SK-N-SH treated with all-trans-retinoic acid at 6 μM for 48 hours (cell line): Measurements from ENCODE around the gene DLG3.

Experiments used
- ATAC-seq: fragments of 200-7000 bp; cut with Tn5 transposase; 3 replicates; pipeline ENCODE4 v1.9.1; 2020; ENCODE audit warnings: mild to moderate bottlenecking, moderate library complexity
- ARNTL ChIP-seq: fragments of 450-650 bp; formaldehyde crosslinking; IDR thresholded peaks from 2 replicates; pipeline ENCODE4 v1.5.0; 2020; ENCODE audit warnings: low read depth, mild to moderate bottlenecking, moderate library complexity, borderline replicate concordance
- BACH2 ChIP-seq: fragments of 250-450 bp; sonication (Bioruptor Pico); IDR thresholded peaks from 2 replicates; pipeline ENCODE4 v1.9.0; 2021; ENCODE audit warnings: mild to moderate bottlenecking, borderline replicate concordance
- CSDC2 ChIP-seq: fragments of 250-450 bp; sonication (Bioruptor Pico); IDR thresholded peaks from 2 replicates; pipeline ENCODE4 v1.5.0; 2020; ENCODE audit warnings: mild to moderate bottlenecking, moderate library complexity
- CSRNP3 ChIP-seq: fragments of 250-450 bp; sonication (Bioruptor Pico); IDR thresholded peaks from 2 replicates; pipeline ENCODE4 v1.5.1; 2021; ENCODE audit warnings: mild to moderate bottlenecking, moderate library complexity
- ESRRG ChIP-seq: fragments of 250-450 bp; sonication (Bioruptor Pico); IDR thresholded peaks from 2 replicates; pipeline ENCODE4 v1.6.1; 2021; ENCODE audit warnings: mild to moderate bottlenecking
- GLIS3 ChIP-seq: fragments of 250-450 bp; sonication (Bioruptor Pico); IDR thresholded peaks from 2 replicates; pipeline ENCODE4 v1.5.0; 2020; ENCODE audit warnings: mild to moderate bottlenecking, moderate library complexity
- ISL1 ChIP-seq: fragments of 250-450 bp; sonication (Bioruptor Pico); IDR thresholded peaks from 2 replicates; pipeline ENCODE4 v2.1.2; 2022; ENCODE audit warnings: mild to moderate bottlenecking, moderate library complexity
- OSR1 ChIP-seq: fragments of 250-450 bp; sonication (Bioruptor Pico); IDR thresholded peaks from 2 replicates; pipeline ENCODE4 v1.8.0; 2022; ENCODE audit warnings: moderate library complexity, mild to moderate bottlenecking, inconsistent platforms
- POU6F1 ChIP-seq: fragments of 250-450 bp; sonication (Bioruptor Pico); IDR thresholded peaks from 2 replicates; pipeline ENCODE4 v1.8.0; 2021; ENCODE audit warnings: low read depth, mild to moderate bottlenecking, moderate library complexity, borderline replicate concordance
- PPARA ChIP-seq: fragments of 250-450 bp; sonication (Bioruptor Pico); IDR thresholded peaks from 2 replicates; pipeline ENCODE4 v1.5.0; 2020; ENCODE audit warnings: mild to moderate bottlenecking, borderline replicate concordance
- SNAI2 ChIP-seq: fragments of 250-450 bp; sonication (Bioruptor Pico); IDR thresholded peaks from 2 replicates; pipeline ENCODE4 v1.5.0; 2020; ENCODE audit warnings: mild to moderate bottlenecking, moderate library complexity
- TCF4 ChIP-seq: fragments of 250-450 bp; sonication (Bioruptor Pico); IDR thresholded peaks from 2 replicates; pipeline ENCODE4 v1.8.0; 2021; ENCODE audit warnings: mild to moderate bottlenecking, moderate library complexity, borderline replicate concordance
- TOX ChIP-seq: fragments of 250-450 bp; sonication (Bioruptor Pico); IDR thresholded peaks from 2 replicates; pipeline ENCODE4 v1.8.0; 2021; ENCODE audit warnings: mild to moderate bottlenecking, moderate library complexity, borderline replicate concordance
- ZC3H10 ChIP-seq: fragments of 250-450 bp; sonication (Bioruptor Pico); IDR thresholded peaks from 2 replicates; pipeline ENCODE4 v1.5.1; 2021; ENCODE audit warnings: mild to moderate bottlenecking, moderate library complexity
- ZFP3 ChIP-seq: fragments of 250-450 bp; sonication (Bioruptor Pico); IDR thresholded peaks from 2 replicates; pipeline ENCODE4 v1.5.0; 2020; ENCODE audit warnings: mild to moderate bottlenecking, moderate library complexity
- ZFP30 ChIP-seq: fragments of 450-650 bp; formaldehyde crosslinking; IDR thresholded peaks from 2 replicates; pipeline ENCODE4 v1.5.0; 2022; ENCODE audit warnings: mild to moderate bottlenecking, moderate library complexity
- ZNF565 ChIP-seq: fragments of 450-650 bp; formaldehyde crosslinking; conservative IDR thresholded peaks from 2 replicates; pipeline ENCODE4 v1.5.0; 2020; ENCODE audit warnings: low read depth, mild to moderate bottlenecking, moderate library complexity
- ZNF70 ChIP-seq: fragments of 450-650 bp; formaldehyde crosslinking; IDR thresholded peaks from 2 replicates; pipeline ENCODE4 v1.5.0; 2020; ENCODE audit warnings: mild to moderate bottlenecking, moderate library complexity
- ZNF8 ChIP-seq: fragments of 450-650 bp; formaldehyde crosslinking; IDR thresholded peaks from 2 replicates; pipeline ENCODE4 v1.5.0; 2020; ENCODE audit warnings: mild to moderate bottlenecking, moderate library complexity
- TF ChIP-seq, protein P1 (sequence below): fragments of 250-450 bp; sonication (Bioruptor Pico); IDR thresholded peaks from 2 replicates; pipeline ENCODE4 v1.5.1; 2020; ENCODE audit warnings: low read depth, mild to moderate bottlenecking, moderate library complexity
- TF ChIP-seq, protein P2 (sequence below): fragments of 250-450 bp; sonication (Bioruptor Pico); IDR thresholded peaks from 2 replicates; pipeline ENCODE4 v1.5.0; 2020; ENCODE audit warnings: mild to moderate bottlenecking, moderate library complexity

DLG3 gene

GRCh38 chrX:70437011-70437410 lies 7.6 kb upstream of the DLG3 start:
- ATAC-seq, result no peak

GRCh38 chrX:70437921-70438665 lies 6.5 kb upstream of the DLG3 start:
- no peak for ATAC-seq
- no peak for TF ChIP-seq ZFP3 (CRISPR knock-in tag)
- no peak for TF ChIP-seq ARNTL (CRISPR knock-in tag)
- no peak for TF ChIP-seq TOX
- no peak for TF ChIP-seq POU6F1 (CRISPR knock-in tag)
- TF ChIP-seq BACH2 (CRISPR knock-in tag), result no peak
- no peak for TF ChIP-seq OSR1

More at GRCh38 chrX:70437011-70437410, 7.6 kb upstream of the DLG3 start:
- TF ChIP-seq, protein P1, sequence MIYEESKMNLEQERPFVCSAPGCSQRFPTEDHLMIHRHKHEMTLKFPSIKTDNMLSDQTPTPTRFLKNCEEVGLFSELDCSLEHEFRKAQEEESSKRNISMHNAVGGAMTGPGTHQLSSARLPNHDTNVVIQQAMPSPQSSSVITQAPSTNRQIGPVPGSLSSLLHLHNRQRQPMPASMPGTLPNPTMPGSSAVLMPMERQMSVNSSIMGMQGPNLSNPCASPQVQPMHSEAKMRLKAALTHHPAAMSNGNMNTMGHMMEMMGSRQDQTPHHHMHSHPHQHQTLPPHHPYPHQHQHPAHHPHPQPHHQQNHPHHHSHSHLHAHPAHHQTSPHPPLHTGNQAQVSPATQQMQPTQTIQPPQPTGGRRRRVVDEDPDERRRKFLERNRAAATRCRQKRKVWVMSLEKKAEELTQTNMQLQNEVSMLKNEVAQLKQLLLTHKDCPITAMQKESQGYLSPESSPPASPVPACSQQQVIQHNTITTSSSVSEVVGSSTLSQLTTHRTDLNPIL, result no peak
- TF ChIP-seq ZFP3 (CRISPR knock-in tag), result no peak
- TF ChIP-seq ESRRG (CRISPR knock-in tag), result no peak
- no peak for TF ChIP-seq POU6F1 (CRISPR knock-in tag)
- TF ChIP-seq ZNF70, result no peak
- no peak for TF ChIP-seq ZFP30 (CRISPR knock-in tag)
- TF ChIP-seq OSR1, result no peak
- TF ChIP-seq SNAI2, result no peak
- TF ChIP-seq TCF4 (CRISPR knock-in tag), result no peak
- no peak for TF ChIP-seq ARNTL (CRISPR knock-in tag)
- TF ChIP-seq TOX, result no peak

- no peak for ATAC-seq
- no peak for TF ChIP-seq BACH2 (CRISPR knock-in tag)
- TF ChIP-seq, protein P2, sequence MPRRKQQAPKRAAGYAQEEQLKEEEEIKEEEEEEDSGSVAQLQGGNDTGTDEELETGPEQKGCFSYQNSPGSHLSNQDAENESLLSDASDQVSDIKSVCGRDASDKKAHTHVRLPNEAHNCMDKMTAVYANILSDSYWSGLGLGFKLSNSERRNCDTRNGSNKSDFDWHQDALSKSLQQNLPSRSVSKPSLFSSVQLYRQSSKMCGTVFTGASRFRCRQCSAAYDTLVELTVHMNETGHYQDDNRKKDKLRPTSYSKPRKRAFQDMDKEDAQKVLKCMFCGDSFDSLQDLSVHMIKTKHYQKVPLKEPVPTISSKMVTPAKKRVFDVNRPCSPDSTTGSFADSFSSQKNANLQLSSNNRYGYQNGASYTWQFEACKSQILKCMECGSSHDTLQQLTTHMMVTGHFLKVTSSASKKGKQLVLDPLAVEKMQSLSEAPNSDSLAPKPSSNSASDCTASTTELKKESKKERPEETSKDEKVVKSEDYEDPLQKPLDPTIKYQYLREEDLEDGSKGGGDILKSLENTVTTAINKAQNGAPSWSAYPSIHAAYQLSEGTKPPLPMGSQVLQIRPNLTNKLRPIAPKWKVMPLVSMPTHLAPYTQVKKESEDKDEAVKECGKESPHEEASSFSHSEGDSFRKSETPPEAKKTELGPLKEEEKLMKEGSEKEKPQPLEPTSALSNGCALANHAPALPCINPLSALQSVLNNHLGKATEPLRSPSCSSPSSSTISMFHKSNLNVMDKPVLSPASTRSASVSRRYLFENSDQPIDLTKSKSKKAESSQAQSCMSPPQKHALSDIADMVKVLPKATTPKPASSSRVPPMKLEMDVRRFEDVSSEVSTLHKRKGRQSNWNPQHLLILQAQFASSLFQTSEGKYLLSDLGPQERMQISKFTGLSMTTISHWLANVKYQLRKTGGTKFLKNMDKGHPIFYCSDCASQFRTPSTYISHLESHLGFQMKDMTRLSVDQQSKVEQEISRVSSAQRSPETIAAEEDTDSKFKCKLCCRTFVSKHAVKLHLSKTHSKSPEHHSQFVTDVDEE (CRISPR knock-in tag), result no peak
- TF ChIP-seq ZC3H10, result no peak
- TF ChIP-seq GLIS3 (CRISPR knock-in tag), result no peak
- no peak for TF ChIP-seq ZNF8 (CRISPR knock-in tag)
- TF ChIP-seq, all 23 proteins: peak for 0
Observed at GRCh38 chrX:70439016-70439415, 5.6 kb upstream of the DLG3 start.

- no peak for ATAC-seq
- no peak for TF ChIP-seq CSDC2
- no peak for TF ChIP-seq ZNF8 (CRISPR knock-in tag)
- TF ChIP-seq ESRRG (CRISPR knock-in tag), result no peak
- no peak for TF ChIP-seq ISL1 (CRISPR knock-in tag)
- TF ChIP-seq PPARA (CRISPR knock-in tag), result no peak
- TF ChIP-seq ZNF565, result no peak
- TF ChIP-seq SNAI2, result no peak
- TF ChIP-seq GLIS3 (CRISPR knock-in tag), result no peak
- TF ChIP-seq CSRNP3 (CRISPR knock-in tag), result no peak
- TF ChIP-seq ZFP30 (CRISPR knock-in tag), result no peak
- TF ChIP-seq POU6F1 (CRISPR knock-in tag), result no peak
Observed at GRCh38 chrX:70442224-70442623, 2.4 kb upstream of the DLG3 start.
